ENCODE data around the gene OR52H1.

DNA sequence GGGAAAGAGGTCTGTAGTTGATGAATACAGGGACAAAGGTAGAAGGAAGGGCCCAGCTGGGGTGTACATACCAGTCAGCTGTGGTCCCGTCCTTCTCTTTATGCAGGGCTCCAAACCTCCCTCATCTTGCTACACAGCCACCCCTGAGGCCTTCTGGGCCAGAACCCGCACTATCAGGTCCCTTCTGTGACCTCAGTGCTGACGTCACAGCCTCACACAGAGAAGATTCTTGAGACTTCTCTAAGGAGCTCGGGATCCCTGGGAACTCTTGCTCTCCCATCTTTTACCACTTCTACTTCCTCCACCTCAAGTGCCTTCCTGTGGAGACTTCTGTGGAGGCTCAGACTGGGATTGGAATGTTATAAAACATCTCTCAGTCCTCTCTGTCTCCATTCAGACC lies 38.5 kb downstream of the OR52H1 start, which contains the start of gene UBQLN3:
- TF ChIP-seq, protein P1, sequence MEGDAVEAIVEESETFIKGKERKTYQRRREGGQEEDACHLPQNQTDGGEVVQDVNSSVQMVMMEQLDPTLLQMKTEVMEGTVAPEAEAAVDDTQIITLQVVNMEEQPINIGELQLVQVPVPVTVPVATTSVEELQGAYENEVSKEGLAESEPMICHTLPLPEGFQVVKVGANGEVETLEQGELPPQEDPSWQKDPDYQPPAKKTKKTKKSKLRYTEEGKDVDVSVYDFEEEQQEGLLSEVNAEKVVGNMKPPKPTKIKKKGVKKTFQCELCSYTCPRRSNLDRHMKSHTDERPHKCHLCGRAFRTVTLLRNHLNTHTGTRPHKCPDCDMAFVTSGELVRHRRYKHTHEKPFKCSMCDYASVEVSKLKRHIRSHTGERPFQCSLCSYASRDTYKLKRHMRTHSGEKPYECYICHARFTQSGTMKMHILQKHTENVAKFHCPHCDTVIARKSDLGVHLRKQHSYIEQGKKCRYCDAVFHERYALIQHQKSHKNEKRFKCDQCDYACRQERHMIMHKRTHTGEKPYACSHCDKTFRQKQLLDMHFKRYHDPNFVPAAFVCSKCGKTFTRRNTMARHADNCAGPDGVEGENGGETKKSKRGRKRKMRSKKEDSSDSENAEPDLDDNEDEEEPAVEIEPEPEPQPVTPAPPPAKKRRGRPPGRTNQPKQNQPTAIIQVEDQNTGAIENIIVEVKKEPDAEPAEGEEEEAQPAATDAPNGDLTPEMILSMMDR (conservative IDR thresholded peaks at IDR 0.05; ENCODE audit: low read depth in 2 of 2): no peak
- TF ChIP-seq EZH2phosphoT487 (IDR thresholded peaks at IDR 0.05; ENCODE audit: unreplicated experiment): no peak
- no peak for TF ChIP-seq EZH2 (IDR thresholded peaks at IDR 0.05; ENCODE audit: low read depth, unreplicated experiment)
- TF ChIP-seq CREB1 (CRISPR knock-in tag; IDR thresholded peaks at IDR 0.05; ENCODE audit: low read depth): no peak
- TF ChIP-seq POLR2AphosphoS5 (IDR thresholded peaks at IDR 0.05; ENCODE audit: low read depth): no peak
- TF ChIP-seq, protein P2, sequence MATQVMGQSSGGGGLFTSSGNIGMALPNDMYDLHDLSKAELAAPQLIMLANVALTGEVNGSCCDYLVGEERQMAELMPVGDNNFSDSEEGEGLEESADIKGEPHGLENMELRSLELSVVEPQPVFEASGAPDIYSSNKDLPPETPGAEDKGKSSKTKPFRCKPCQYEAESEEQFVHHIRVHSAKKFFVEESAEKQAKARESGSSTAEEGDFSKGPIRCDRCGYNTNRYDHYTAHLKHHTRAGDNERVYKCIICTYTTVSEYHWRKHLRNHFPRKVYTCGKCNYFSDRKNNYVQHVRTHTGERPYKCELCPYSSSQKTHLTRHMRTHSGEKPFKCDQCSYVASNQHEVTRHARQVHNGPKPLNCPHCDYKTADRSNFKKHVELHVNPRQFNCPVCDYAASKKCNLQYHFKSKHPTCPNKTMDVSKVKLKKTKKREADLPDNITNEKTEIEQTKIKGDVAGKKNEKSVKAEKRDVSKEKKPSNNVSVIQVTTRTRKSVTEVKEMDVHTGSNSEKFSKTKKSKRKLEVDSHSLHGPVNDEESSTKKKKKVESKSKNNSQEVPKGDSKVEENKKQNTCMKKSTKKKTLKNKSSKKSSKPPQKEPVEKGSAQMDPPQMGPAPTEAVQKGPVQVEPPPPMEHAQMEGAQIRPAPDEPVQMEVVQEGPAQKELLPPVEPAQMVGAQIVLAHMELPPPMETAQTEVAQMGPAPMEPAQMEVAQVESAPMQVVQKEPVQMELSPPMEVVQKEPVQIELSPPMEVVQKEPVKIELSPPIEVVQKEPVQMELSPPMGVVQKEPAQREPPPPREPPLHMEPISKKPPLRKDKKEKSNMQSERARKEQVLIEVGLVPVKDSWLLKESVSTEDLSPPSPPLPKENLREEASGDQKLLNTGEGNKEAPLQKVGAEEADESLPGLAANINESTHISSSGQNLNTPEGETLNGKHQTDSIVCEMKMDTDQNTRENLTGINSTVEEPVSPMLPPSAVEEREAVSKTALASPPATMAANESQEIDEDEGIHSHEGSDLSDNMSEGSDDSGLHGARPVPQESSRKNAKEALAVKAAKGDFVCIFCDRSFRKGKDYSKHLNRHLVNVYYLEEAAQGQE (IDR thresholded peaks at IDR 0.05; ENCODE audit: unreplicated experiment): no peak
